ENCODE data around the gene RELN. TPM values are rescaled to one million over a fixed set of nuclear protein-coding genes. Genes with fewer than 3 reads are reported as not detected.
A peak's percentile ranks its signal among the peaks of the same experiment; 100 is the strongest.

The RELN gene
- total and polyA plus RNA-seq, 10 of the 15 experiments (the other 5 are each of a cell fraction or from before 2014, with no cell fraction given): 0.11 to 0.21 TPM; not detected in 8

GRCh38 chr7:103549786-103550185, 439.7 kb downstream of the RELN start (continued):
- TF ChIP-seq NFXL1 (IDR thresholded peaks at IDR 0.05; ENCODE audit: borderline replicate concordance): no peak

DNA sequence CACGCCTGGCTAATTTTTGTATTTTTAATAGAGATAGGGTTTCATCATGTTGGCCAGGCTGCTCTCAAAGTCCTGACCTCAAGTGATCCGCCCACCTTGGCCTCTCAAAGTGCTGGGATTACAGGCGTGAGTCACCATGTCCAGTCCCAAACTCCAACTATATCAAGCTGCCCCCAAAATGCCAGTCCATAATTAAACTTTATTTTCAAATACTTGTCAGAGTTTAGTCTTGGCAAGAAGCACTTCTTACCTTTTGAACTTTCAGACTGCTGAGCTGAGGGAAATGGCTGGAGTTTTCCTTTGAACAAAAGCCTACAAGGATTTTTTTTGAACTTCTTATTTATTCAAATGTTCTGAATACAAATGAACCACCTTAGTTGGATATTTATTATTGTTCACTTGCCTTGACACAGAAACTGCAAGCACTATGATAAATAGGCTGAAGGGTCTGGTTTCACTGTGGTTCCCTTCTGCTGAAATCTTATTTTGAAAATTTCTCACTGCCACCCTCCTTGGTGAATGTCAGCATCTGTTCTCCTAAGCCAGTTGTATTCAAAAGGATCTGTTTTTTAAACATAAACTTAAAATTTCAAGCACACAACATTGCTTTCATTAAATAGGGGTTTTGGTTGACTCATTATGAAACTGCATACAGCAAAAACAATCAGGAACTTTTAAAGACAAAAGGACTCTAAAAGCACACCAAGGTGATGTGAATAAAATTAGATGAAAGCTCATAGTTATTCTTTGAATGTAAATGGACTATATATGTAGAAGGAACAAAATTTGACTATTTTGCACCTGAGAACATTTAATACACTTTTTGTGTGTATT, 441.8 kb downstream of the RELN start:
- intact Hi-C loops (cut with micrococcal nuclease; ENCODE audit: unreplicated experiment): no loop called here
- Histone ChIP-seq H2AFZ (ENCODE audit: control insufficient read depth, low read depth, low read length) (no peak overlapping the region), H3K27ac (ENCODE audit: control insufficient read depth, insufficient read depth) (no peak overlapping the region), H3K9ac (ENCODE audit: control insufficient read depth, insufficient read depth, low read length) (no peak overlapping the region), H3K9me3 (replicated peaks; ENCODE audit: control insufficient read depth, insufficient read depth, low read length) (no peaks in the 10 kb centered on the region), H3K4me2 (ENCODE audit: control insufficient read depth, insufficient read depth) (no peak overlapping the region), H3K27me3 (replicated peaks in 1 of 2; ENCODE audit: control insufficient read depth in 2 of 2, insufficient read depth in 2 of 2, low read length in 1 of 2) (no peaks in the 10 kb centered on the region), H3K36me3 (ENCODE audit: control insufficient read depth in 2 of 2, insufficient read depth in 2 of 2, low read length in 1 of 2) (no peaks in the 10 kb centered on the region), H4K20me1 (ENCODE audit: control insufficient read depth, insufficient read depth) (no peaks in the 10 kb centered on the region), H3K79me2 (ENCODE audit: control insufficient read depth, insufficient read depth, low read length) (no peaks in the 10 kb centered on the region), H3K4me3 (no peak overlapping the region), H3K4me1 (ENCODE audit: control insufficient read depth, insufficient read depth, low read length) (no peaks in the 10 kb centered on the region)
- ChIA-PET CTCF (no interaction called here), SMC1A (ENCODE audit: uncharacterized antibody, unreplicated experiment) (no interaction called here), RAD21 (ENCODE audit: unreplicated experiment) (no interaction called here), POLR2A (no interaction called here)
- TF ChIP-seq RAD21 (IDR thresholded peaks at IDR 0.05; ENCODE audit: insufficient read depth, low read depth, low read length) (no peak), JUNB (IDR thresholded peaks at IDR 0.05) (peak; percentile 53; the same call in 1 of the 2 replicates), HDGF (IDR thresholded peaks at IDR 0.05) (no peak), SMAD1 (IDR thresholded peaks at IDR 0.05; ENCODE audit: low read depth, partially characterized antibody) (no peak), NR2F1 (conservative IDR thresholded peaks at IDR 0.05) (no peak), TARDBP (IDR thresholded peaks at IDR 0.05; ENCODE audit: borderline replicate concordance) (no peak), SIN3A (IDR thresholded peaks at IDR 0.05; ENCODE audit: low read depth, low read length) (no peak), ZNF384 (IDR thresholded peaks at IDR 0.05; ENCODE audit: borderline replicate concordance, low read depth, low read length) (no peak)
- FAIRE-seq: no peak
- in situ Hi-C loops (cut with MboI): no loop called here
- no peak for DNase-seq (ENCODE audit: low read depth, low spot score)
- 35% methylated on average over 3 of the region's 3 CpGs for WGBS (ENCODE audit: insufficient coverage, insufficient replicate concordance, low lambda C conversion rate, missing lambda C conversion rate)
- ATAC-seq: no peak
- no TSS peak for BruUV-seq (replicated peaks)

Measured in GM12878 (cell line).